Fibroblast of lung (primary cell): ENCODE measurements around the gene MPP3.

ENCODE experiments used
- EZH2 ChIP-seq: IDR thresholded peaks from 2 replicates; pipeline ENCODE4 v1.5.1; 2012; ENCODE audit warnings: low read length, control low read depth, mild to moderate bottlenecking; ENCODE audit errors: missing control alignments
- TF ChIP-seq, protein P1 (sequence below), 2 donors: IDR thresholded peaks in 1 of 2; conservative IDR thresholded peaks in 1 of 2; 1 replicate in 1 of 2; 2 replicates in 1 of 2; pipeline ENCODE4 v1.5.1; 2011 to 2012; ENCODE audit warnings: low read length in 2 of 2, control low read depth in 1 of 2, inconsistent platforms in 1 of 2, low read depth in 1 of 2, mild to moderate bottlenecking in 1 of 2

- TF ChIP-seq, protein P1, sequence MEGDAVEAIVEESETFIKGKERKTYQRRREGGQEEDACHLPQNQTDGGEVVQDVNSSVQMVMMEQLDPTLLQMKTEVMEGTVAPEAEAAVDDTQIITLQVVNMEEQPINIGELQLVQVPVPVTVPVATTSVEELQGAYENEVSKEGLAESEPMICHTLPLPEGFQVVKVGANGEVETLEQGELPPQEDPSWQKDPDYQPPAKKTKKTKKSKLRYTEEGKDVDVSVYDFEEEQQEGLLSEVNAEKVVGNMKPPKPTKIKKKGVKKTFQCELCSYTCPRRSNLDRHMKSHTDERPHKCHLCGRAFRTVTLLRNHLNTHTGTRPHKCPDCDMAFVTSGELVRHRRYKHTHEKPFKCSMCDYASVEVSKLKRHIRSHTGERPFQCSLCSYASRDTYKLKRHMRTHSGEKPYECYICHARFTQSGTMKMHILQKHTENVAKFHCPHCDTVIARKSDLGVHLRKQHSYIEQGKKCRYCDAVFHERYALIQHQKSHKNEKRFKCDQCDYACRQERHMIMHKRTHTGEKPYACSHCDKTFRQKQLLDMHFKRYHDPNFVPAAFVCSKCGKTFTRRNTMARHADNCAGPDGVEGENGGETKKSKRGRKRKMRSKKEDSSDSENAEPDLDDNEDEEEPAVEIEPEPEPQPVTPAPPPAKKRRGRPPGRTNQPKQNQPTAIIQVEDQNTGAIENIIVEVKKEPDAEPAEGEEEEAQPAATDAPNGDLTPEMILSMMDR (conservative IDR thresholded peaks at IDR 0.05 in 1 of 2, IDR thresholded peaks at IDR 0.05 in 1 of 2; ENCODE audit: low read depth in 1 of 2, low read length in 2 of 2) = no peak
- no peak for TF ChIP-seq EZH2
Measured at GRCh38 chr17:43877031-43877430, 44.1 kb upstream of the MPP3 start.
